DND-41 (cell line): ENCODE results near the gene EHBP1.

Experiments
- EZH2 ChIP-seq: IDR thresholded peaks from 3 replicates; pipeline ENCODE4 v1.6.1; 2012; ENCODE audit warnings: borderline replicate concordance, low read depth, mild to moderate bottlenecking, moderate library complexity, low read length, inconsistent platforms; ENCODE audit not compliant: severe bottlenecking
- TF ChIP-seq, protein P1 (sequence below): IDR thresholded peaks from 2 replicates; pipeline ENCODE4 v1.5.1; 2012; ENCODE audit warnings: borderline replicate concordance, low read length, moderate library complexity, mild to moderate bottlenecking; ENCODE audit not compliant: poor library complexity, severe bottlenecking; ENCODE audit errors: extremely low read depth

DNA sequence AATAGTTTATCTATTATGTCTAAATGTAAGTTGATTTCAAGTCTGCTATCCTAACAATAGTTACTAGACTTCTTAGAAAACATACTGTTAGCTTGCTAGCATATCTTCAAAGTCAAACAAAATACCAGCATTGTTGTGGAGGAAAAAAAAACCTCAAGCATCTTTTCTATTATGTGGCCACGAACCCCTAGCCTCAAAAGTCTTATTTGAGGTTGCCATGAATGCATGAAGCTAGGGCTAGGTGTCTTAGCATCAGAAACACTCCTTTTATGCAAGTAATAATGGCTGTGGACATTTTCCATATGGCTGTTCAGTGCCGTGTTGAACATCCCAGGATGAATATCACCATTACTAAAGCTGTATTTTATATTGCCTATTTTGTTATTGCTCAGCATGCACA is 258.5 kb downstream of the EHBP1 start:
- TF ChIP-seq, protein P1, sequence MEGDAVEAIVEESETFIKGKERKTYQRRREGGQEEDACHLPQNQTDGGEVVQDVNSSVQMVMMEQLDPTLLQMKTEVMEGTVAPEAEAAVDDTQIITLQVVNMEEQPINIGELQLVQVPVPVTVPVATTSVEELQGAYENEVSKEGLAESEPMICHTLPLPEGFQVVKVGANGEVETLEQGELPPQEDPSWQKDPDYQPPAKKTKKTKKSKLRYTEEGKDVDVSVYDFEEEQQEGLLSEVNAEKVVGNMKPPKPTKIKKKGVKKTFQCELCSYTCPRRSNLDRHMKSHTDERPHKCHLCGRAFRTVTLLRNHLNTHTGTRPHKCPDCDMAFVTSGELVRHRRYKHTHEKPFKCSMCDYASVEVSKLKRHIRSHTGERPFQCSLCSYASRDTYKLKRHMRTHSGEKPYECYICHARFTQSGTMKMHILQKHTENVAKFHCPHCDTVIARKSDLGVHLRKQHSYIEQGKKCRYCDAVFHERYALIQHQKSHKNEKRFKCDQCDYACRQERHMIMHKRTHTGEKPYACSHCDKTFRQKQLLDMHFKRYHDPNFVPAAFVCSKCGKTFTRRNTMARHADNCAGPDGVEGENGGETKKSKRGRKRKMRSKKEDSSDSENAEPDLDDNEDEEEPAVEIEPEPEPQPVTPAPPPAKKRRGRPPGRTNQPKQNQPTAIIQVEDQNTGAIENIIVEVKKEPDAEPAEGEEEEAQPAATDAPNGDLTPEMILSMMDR: no peak
- TF ChIP-seq EZH2: no peak
